C4-2B (cell line): Measurements from ENCODE around the gene ATP6V1A.

Source experiments
- H3K27ac ChIP-seq: fragments of 450-650 bp; 2 replicates; pipeline ENCODE4 v1.5.1; 2017
- ZFX ChIP-seq: fragments of 450-650 bp; IDR thresholded peaks from 2 replicates; pipeline ENCODE4 v1.6.1; 2017
- TF ChIP-seq, protein P1 (sequence below): fragments of 450-650 bp; conservative IDR thresholded peaks from 2 replicates; pipeline ENCODE4 v1.5.1; 2017; ENCODE audit warnings: mild to moderate bottlenecking

The ATP6V1A gene

GRCh38 chr3:113769551-113769950 lies 22.7 kb downstream of the ATP6V1A start:
- TF ChIP-seq, protein P1, sequence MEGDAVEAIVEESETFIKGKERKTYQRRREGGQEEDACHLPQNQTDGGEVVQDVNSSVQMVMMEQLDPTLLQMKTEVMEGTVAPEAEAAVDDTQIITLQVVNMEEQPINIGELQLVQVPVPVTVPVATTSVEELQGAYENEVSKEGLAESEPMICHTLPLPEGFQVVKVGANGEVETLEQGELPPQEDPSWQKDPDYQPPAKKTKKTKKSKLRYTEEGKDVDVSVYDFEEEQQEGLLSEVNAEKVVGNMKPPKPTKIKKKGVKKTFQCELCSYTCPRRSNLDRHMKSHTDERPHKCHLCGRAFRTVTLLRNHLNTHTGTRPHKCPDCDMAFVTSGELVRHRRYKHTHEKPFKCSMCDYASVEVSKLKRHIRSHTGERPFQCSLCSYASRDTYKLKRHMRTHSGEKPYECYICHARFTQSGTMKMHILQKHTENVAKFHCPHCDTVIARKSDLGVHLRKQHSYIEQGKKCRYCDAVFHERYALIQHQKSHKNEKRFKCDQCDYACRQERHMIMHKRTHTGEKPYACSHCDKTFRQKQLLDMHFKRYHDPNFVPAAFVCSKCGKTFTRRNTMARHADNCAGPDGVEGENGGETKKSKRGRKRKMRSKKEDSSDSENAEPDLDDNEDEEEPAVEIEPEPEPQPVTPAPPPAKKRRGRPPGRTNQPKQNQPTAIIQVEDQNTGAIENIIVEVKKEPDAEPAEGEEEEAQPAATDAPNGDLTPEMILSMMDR, result no peak
- TF ChIP-seq ZFX, result no peak
- H3K27ac ChIP-seq, result no peak overlapping the region

- TF ChIP-seq, protein P1, result no peak
- no peak for TF ChIP-seq ZFX
- no peak overlapping the region for H3K27ac ChIP-seq
These were observed 25.2 kb downstream of the ATP6V1A start for GRCh38 chr3:113771993-113772392.

DNA sequence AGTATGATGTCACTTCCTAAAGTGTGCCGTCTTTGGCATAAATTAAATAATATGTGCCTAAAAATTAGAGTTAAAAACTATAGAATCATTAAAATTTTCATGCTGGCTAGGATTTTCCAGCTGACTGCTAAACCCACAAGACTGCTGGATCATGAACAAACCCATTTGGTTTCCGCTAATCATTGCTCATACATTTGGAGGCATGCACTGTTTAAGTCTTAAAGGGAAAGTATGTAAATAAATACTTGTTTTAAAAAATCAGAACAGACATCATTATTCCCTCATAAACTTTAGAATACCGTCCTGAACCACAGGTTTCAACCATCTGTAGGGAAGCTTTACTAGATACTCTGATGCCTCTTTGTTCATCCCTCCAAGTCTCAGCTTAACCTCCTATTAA lies 26.5 kb downstream of the ATP6V1A start:
- no peak overlapping the region for H3K27ac ChIP-seq
- TF ChIP-seq, protein P1, result no peak
- TF ChIP-seq ZFX, result no peak

DNA sequence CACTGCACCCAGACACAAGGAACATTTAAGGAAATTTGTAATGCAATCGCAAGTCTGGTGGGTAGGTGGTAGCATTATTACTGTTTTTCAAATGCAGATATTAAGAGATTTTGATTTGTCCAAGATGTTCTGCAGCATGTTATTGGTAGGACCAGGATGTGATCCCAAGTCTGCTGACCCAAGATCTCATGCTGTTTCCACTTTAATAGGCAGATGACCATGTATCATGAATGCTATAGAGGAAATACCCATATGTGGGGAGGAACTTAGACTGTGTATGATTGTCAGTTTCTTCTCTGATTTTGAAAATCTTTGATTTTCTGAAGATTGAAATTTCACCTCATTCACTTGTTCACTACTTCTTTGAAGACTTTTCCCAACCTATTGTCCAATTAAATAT lies 28.7 kb downstream of the ATP6V1A start:
- no peak for TF ChIP-seq ZFX
- TF ChIP-seq, protein P1, result no peak
- no peak overlapping the region for H3K27ac ChIP-seq

GRCh38 chr3:113776564-113776963 lies 29.7 kb downstream of the ATP6V1A start:
- H3K27ac ChIP-seq, result no peak overlapping the region
- TF ChIP-seq, protein P1, result no peak
- no peak for TF ChIP-seq ZFX

DNA sequence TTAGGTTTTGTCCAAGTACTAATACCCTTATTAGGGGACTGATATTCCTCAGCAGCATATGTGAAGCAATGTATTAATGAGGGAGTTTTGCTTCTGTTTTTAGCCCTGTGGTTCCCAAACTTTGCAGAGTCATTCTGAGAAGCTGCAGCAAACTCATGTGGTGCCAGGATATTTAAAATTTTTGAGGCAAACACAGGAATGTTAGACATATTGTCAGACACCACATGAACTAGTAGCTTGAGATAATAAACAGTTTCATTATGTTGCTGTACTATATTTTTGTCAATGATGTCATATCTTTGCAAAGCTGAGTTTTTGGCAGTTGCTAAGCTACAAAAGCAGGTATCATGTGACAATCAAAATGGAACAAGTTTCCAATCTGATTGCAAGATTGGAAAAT lies 36.6 kb downstream of the ATP6V1A start:
- no peak overlapping the region for H3K27ac ChIP-seq
- TF ChIP-seq ZFX, result no peak
- TF ChIP-seq, protein P1, result no peak

DNA sequence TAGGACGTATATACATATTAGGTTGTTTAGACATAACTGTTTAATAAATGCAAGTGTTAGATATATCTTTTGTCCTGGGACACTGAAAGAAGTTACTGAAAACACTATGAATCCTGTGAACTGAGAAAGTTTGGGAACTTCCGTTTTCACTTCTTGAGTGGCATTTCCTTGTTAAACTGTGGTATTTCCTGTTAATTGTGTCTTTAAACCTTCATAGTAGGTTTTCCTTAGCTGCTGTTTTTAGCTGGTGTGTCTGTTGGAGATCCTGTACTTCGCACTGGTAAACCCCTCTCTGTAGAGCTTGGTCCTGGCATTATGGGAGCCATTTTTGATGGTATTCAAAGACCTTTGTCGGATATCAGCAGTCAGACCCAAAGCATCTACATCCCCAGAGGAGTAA lies 37.1 kb downstream of the ATP6V1A start:
- H3K27ac ChIP-seq, result no peak overlapping the region
- TF ChIP-seq ZFX, result no peak
- TF ChIP-seq, protein P1, result no peak
